Measurements from ENCODE around the gene FA2H.

Gene FA2H

GRCh38 chr16:74740795-74741304, 33.8 kb downstream of the FA2H start:
- H3K4me3 ChIP-seq (replicated peaks; ENCODE audit: low read depth, low read length): no peak overlapping the region
- no peak for DNase-seq (ENCODE audit: extremely low read depth, low read depth)
- TF ChIP-seq CTCF (IDR thresholded peaks at IDR 0.05; ENCODE audit: low read depth, low read length, missing control alignments): no peak

- no peak for DNase-seq (ENCODE audit: extremely low read depth, low read depth)
- TF ChIP-seq CTCF (IDR thresholded peaks at IDR 0.05; ENCODE audit: low read depth, low read length, missing control alignments): no peak
- H3K4me3 ChIP-seq (replicated peaks; ENCODE audit: low read depth, low read length): no peak overlapping the region
Observed at GRCh38 chr16:74739275-74739674, 35.3 kb downstream of the FA2H start.

GRCh38 chr16:74738816-74739215, 35.8 kb downstream of the FA2H start:
- TF ChIP-seq CTCF (IDR thresholded peaks at IDR 0.05; ENCODE audit: low read depth, low read length, missing control alignments): no peak
- no peak overlapping the region for H3K4me3 ChIP-seq (replicated peaks; ENCODE audit: low read depth, low read length)
- DNase-seq (ENCODE audit: extremely low read depth, low read depth): no peak

GRCh38 chr16:74738113-74738541, 36.5 kb downstream of the FA2H start:
- no peak for DNase-seq (ENCODE audit: extremely low read depth, low read depth)

GRCh38 chr16:74737521-74737920, 37.1 kb downstream of the FA2H start:
- no peak for DNase-seq (ENCODE audit: extremely low read depth, low read depth)
- no peak for TF ChIP-seq CTCF (IDR thresholded peaks at IDR 0.05; ENCODE audit: low read depth, low read length, missing control alignments)
- H3K4me3 ChIP-seq (replicated peaks; ENCODE audit: low read depth, low read length): no peak overlapping the region

More at GRCh38 chr16:74738113-74738541, 36.5 kb downstream of the FA2H start:
- no peak for TF ChIP-seq CTCF (IDR thresholded peaks at IDR 0.05; ENCODE audit: low read depth, low read length, missing control alignments)
- no peak overlapping the region for H3K4me3 ChIP-seq (replicated peaks; ENCODE audit: low read depth, low read length)

GRCh38 chr16:74736531-74737157, 38.0 kb downstream of the FA2H start:
- no peak overlapping the region for H3K4me3 ChIP-seq (replicated peaks; ENCODE audit: low read depth, low read length)
- no peak for DNase-seq (ENCODE audit: extremely low read depth, low read depth)
- TF ChIP-seq CTCF (IDR thresholded peaks at IDR 0.05; ENCODE audit: low read depth, low read length, missing control alignments): no peak

- H3K4me3 ChIP-seq (replicated peaks; ENCODE audit: low read depth, low read length): no peak overlapping the region
- no peak for DNase-seq (ENCODE audit: extremely low read depth, low read depth)
- no peak for TF ChIP-seq CTCF (IDR thresholded peaks at IDR 0.05; ENCODE audit: low read depth, low read length, missing control alignments)
Observed at GRCh38 chr16:74735554-74735953, 39.1 kb downstream of the FA2H start.

All from HFF-Myc (cell line).